Ishikawa (cell line): ENCODE data around the gene CLRN2.

ENCODE experiments used
- CEBPB ChIP-seq: IDR thresholded peaks from 2 replicates; pipeline ENCODE4 v1.6.1; 2012
- CREB1 ChIP-seq: IDR thresholded peaks from 2 replicates; pipeline ENCODE4 v1.6.1; 2012; ENCODE audit warnings: low read depth
- EGR1 ChIP-seq: IDR thresholded peaks from 2 replicates; pipeline ENCODE4 v1.6.1; 2012
- EP300 ChIP-seq: IDR thresholded peaks from 2 replicates; pipeline ENCODE4 v1.6.1; 2012; ENCODE audit warnings: borderline replicate concordance
- FOXM1 ChIP-seq: IDR thresholded peaks from 2 replicates; pipeline ENCODE4 v1.6.1; 2012; ENCODE audit warnings: low read depth, borderline replicate concordance
- NFIC ChIP-seq: IDR thresholded peaks from 2 replicates; pipeline ENCODE4 v1.6.1; 2012
- RAD21 ChIP-seq: IDR thresholded peaks from 2 replicates; pipeline ENCODE4 v1.6.1; 2012; ENCODE audit warnings: low read depth
- TAF1 ChIP-seq: IDR thresholded peaks from 2 replicates; pipeline ENCODE4 v1.6.1; 2012; ENCODE audit warnings: low read depth, mild to moderate bottlenecking
- TCF12 ChIP-seq: IDR thresholded peaks from 2 replicates; pipeline ENCODE4 v1.6.1; 2012; ENCODE audit warnings: low read depth
- TEAD4 ChIP-seq: IDR thresholded peaks from 2 replicates; pipeline ENCODE4 v1.6.1; 2012
- YY1 ChIP-seq: IDR thresholded peaks from 2 replicates; pipeline ENCODE4 v1.6.1; 2012; ENCODE audit warnings: low read depth
- ZBTB7A ChIP-seq: IDR thresholded peaks from 2 replicates; pipeline ENCODE4 v1.6.1; 2012; ENCODE audit warnings: low read depth
- TF ChIP-seq, protein P1 (sequence below): IDR thresholded peaks from 2 replicates; pipeline ENCODE4 v1.6.1; 2012
- TF ChIP-seq, protein P2 (sequence below): IDR thresholded peaks from 2 replicates; pipeline ENCODE4 v1.6.1; 2012
- TF ChIP-seq, protein P3 (sequence below): IDR thresholded peaks from 2 replicates; pipeline ENCODE4 v1.6.1; 2012; ENCODE audit warnings: low read depth, mild to moderate bottlenecking

CLRN2 gene, protein sequence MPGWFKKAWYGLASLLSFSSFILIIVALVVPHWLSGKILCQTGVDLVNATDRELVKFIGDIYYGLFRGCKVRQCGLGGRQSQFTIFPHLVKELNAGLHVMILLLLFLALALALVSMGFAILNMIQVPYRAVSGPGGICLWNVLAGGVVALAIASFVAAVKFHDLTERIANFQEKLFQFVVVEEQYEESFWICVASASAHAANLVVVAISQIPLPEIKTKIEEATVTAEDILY

DNA sequence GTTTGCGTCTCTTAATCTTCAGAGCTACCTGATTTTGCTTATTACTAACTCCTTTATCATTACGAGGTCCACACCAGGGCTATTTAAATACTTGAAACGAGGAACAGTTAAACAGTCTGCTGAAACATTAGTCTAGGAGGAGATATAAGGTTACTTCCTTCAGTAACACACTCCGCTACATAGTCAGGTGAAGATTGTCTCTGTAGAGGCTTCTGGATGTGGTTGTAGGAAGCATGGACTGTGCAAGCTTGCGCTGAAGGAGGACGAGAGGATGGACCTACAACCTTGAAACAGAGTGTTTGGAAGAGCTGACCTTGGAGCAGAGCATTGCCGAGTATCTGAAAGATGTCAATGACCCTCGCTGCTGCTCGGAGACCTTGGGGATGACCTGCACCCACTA is at the start of gene CLRN2:
TSS of gene CLRN2 (plus strand) at position 301 of the 400 bp plus-strand sequence. CDS start 102 bp downstream, outside the sequence.
- TF ChIP-seq, protein P1, sequence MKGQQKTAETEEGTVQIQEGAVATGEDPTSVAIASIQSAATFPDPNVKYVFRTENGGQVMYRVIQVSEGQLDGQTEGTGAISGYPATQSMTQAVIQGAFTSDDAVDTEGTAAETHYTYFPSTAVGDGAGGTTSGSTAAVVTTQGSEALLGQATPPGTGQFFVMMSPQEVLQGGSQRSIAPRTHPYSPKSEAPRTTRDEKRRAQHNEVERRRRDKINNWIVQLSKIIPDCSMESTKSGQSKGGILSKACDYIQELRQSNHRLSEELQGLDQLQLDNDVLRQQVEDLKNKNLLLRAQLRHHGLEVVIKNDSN: no peak
- TF ChIP-seq CEBPB (no peak), CREB1 (no peak), EGR1 (no peak), EP300 (no peak), NFIC (no peak), ZBTB7A (no peak), FOXM1 (no peak), TEAD4 (no peak), RAD21 (no peak), TAF1 (no peak)
- TF ChIP-seq, protein P2, sequence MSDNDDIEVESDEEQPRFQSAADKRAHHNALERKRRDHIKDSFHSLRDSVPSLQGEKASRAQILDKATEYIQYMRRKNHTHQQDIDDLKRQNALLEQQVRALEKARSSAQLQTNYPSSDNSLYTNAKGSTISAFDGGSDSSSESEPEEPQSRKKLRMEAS: no peak
- TF ChIP-seq, protein P3, sequence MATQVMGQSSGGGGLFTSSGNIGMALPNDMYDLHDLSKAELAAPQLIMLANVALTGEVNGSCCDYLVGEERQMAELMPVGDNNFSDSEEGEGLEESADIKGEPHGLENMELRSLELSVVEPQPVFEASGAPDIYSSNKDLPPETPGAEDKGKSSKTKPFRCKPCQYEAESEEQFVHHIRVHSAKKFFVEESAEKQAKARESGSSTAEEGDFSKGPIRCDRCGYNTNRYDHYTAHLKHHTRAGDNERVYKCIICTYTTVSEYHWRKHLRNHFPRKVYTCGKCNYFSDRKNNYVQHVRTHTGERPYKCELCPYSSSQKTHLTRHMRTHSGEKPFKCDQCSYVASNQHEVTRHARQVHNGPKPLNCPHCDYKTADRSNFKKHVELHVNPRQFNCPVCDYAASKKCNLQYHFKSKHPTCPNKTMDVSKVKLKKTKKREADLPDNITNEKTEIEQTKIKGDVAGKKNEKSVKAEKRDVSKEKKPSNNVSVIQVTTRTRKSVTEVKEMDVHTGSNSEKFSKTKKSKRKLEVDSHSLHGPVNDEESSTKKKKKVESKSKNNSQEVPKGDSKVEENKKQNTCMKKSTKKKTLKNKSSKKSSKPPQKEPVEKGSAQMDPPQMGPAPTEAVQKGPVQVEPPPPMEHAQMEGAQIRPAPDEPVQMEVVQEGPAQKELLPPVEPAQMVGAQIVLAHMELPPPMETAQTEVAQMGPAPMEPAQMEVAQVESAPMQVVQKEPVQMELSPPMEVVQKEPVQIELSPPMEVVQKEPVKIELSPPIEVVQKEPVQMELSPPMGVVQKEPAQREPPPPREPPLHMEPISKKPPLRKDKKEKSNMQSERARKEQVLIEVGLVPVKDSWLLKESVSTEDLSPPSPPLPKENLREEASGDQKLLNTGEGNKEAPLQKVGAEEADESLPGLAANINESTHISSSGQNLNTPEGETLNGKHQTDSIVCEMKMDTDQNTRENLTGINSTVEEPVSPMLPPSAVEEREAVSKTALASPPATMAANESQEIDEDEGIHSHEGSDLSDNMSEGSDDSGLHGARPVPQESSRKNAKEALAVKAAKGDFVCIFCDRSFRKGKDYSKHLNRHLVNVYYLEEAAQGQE: no peak

DNA sequence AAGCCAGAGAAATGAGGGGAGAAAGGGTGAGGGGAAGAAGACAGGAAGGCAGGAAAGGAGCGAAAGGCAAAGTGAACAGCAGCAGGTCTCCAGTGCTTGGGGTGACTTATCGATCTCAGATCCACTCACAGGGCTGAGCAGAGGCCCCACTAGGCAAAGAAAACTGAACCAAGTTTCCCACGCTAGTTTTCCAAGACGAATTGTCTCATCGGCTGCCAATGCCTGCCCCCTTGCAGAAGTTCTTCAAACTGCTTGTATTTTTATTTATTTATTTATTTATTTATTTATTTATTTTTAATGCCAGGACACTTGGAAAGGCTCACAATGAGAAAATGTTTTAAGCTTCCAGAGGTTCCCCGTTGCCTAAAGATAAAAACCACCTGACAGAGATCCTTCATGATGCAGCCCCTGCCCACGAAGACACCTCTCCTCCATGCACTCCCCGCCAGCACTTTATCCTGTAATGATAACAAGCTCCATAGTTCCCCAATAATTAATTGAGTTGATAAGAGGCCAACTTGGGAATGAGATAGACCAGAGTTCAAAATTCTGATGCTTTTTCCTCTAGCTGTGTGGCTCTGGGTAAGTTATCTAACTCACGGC is 46.2 kb upstream of the CLRN2 start:
- no peak for TF ChIP-seq ZBTB7A
- peak; percentile 42 for TF ChIP-seq RAD21

DNA sequence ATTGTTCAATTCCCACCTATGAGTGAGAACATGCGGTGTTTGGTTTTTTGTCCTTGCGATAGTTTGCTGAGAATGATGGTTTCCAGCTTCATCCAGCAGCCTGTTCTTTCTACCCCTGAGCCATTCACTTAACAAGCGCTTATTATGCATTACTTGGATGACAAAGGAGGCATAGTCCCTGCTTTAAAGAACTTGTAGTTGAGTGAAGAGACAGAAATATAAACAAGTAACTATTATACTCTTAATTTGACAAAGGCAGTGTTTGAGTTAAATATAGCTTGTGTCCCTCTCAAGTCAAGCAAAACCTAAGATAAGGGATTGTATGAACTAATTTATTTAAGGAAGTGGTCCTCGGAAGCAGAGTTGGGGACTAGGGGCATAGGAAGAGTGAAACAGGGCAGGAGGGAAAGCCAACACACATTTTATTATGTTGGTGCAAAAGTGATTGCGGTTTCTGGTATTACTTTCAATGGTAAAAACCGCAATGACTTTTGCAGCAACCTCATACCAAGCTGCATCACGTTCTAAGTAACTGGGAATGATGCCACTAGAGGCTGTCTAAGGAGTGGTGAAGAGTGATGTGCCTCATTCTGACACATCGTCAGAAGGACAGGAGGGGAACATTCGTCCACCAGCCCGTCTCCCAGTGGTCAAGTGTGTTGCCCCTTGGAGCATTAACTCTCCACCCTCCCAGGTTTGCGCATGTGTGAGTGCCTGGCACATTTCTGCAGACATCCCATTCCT is 44.9 kb upstream of the CLRN2 start:
- TF ChIP-seq CEBPB: no peak
- TF ChIP-seq CREB1: no peak
- no peak for TF ChIP-seq EGR1
- TF ChIP-seq TEAD4: no peak
- TF ChIP-seq, protein P3: no peak
- no peak for TF ChIP-seq TAF1
- TF ChIP-seq FOXM1: no peak
- no peak for TF ChIP-seq ZBTB7A
- no peak for TF ChIP-seq EP300
- no peak for TF ChIP-seq NFIC
- no peak for TF ChIP-seq TCF12
- TF ChIP-seq, protein P2: no peak
- TF ChIP-seq, protein P1: no peak
- no peak for TF ChIP-seq RAD21
- no peak for TF ChIP-seq YY1

DNA sequence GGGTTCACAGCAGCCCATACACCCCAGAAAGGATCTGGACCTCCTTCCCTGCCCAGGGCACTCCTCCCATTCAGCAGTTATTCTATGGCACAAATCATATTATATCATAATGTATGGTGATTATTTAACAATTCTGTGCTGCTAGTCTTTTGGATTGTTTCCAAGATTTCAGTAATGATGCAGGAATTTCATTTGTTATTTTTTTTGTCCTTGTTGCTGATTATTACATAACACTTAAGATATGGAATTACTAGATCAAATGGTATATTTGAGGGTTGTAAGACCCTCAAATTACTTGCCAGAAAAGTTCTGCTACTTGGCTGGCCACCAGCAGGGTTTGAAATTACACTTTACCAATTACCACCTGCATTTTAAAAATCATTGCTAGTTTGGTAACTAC is 39.5 kb upstream of the CLRN2 start:
- TF ChIP-seq RAD21: no peak
- 0 out of 2 replicates have a peak, but pooled peaks have one; percentile 37 for TF ChIP-seq CEBPB
- TF ChIP-seq, protein P2: no peak
- TF ChIP-seq TCF12: no peak

DNA sequence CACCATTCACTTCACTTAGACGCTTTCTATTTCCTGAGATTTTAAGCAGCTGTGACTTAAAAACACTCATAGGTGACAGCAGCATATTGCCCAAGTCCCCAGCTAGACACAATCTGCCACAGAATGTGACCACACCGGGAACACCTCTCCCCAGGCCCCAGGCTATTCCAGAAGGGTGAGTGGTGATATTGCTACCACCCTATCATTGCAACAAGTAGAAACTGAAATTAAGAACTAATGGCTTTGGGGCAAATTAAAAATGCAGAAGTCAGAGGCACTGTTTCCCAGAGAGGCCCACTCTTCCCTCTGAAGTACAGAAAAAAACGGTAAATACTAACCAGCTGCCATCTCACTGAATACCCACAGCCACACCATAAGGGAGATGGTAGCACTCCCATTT is 38.1 kb upstream of the CLRN2 start:
- no peak for TF ChIP-seq TEAD4
- TF ChIP-seq TAF1: no peak
- no peak for TF ChIP-seq EGR1
- TF ChIP-seq, protein P1: no peak
- no peak for TF ChIP-seq YY1
- TF ChIP-seq, protein P3: no peak
- no peak for TF ChIP-seq RAD21
- TF ChIP-seq ZBTB7A: no peak
- TF ChIP-seq CEBPB: no peak
- TF ChIP-seq, protein P2: no peak
